Caco-2 (cell line): Measurements from ENCODE around the gene COX18. TPM values are rescaled to one million over a fixed set of nuclear protein-coding genes. Genes with fewer than 3 reads are reported as not detected.

Source experiments
- BruUV-seq: library from RNA; stranded (reverse); fragments of 400-500 nt; replicated peaks from 2 replicates; lab custom pipeline; 2021; lab: Mats Ljungman, UMichigan
- CTCF ChIA-PET: fragments of 300-600 bp; sonication (Branson Sonifier 250); formaldehyde crosslinking; loops from one replicate; lab custom pipeline; 2022; ENCODE audit warnings: antibody characterized with exemption; lab: Charles Lee
- POLR2A ChIA-PET: fragments of 300-600 bp; sonication (Branson Sonifier 250); formaldehyde crosslinking; loops from one replicate; lab custom pipeline; 2022; ENCODE audit warnings: antibody characterized with exemption; lab: Charles Lee
- DNase-seq, 2 experiments: peaks; one replicate each; pipeline versions ENCODE4 v3.0.0 to v3.0.0-alpha.2; 2020 to 2022
- H3K27me3 ChIP-seq: replicated peaks from 2 replicates; pipeline ENCODE4 v1.6.0; 2011; ENCODE audit warnings: low read length; ENCODE audit not compliant: control insufficient read depth, insufficient read depth
- H3K36me3 ChIP-seq: 2 replicates; pipeline ENCODE4 v1.5.1; 2011; ENCODE audit warnings: low read length; ENCODE audit not compliant: control insufficient read depth, insufficient read depth
- H3K4me1 ChIP-seq: fragments of 250-450 bp; sonication (Bioruptor Pico); 2 replicates; pipeline ENCODE4 v1.5.1; 2020; ENCODE audit warnings: mild to moderate bottlenecking
- H3K4me3 ChIP-seq: 2 replicates; pipeline ENCODE4 v1.5.1; 2011; ENCODE audit warnings: low read depth, mild to moderate bottlenecking, control low read depth, low read length
- H3K9me3 ChIP-seq: fragments of 250-450 bp; sonication (Bioruptor Pico); 2 replicates; pipeline ENCODE4 v1.5.1; 2020; ENCODE audit warnings: mild to moderate bottlenecking, moderate library complexity
- H3K27ac Mint-ChIP-seq: one replicate; pipeline ENCODE4 v1.8.0; 2022; ENCODE audit warnings: mixed read lengths; ENCODE audit not compliant: unreplicated experiment
- H3K27me3 Mint-ChIP-seq: one replicate; pipeline ENCODE4 v1.8.0; 2022; ENCODE audit warnings: mixed read lengths; ENCODE audit not compliant: insufficient read depth, unreplicated experiment
- H3K36me3 Mint-ChIP-seq: one replicate; pipeline ENCODE4 v1.8.0; 2022; ENCODE audit warnings: mild to moderate bottlenecking, mixed read lengths; ENCODE audit not compliant: insufficient read depth, unreplicated experiment
- H3K4me1 Mint-ChIP-seq: one replicate; pipeline ENCODE4 v1.8.0; 2022; ENCODE audit warnings: low read depth, mixed read lengths; ENCODE audit not compliant: unreplicated experiment
- H3K4me3 Mint-ChIP-seq: one replicate; pipeline ENCODE4 v1.8.0; 2022; ENCODE audit warnings: mild to moderate bottlenecking, moderate library complexity, mixed read lengths; ENCODE audit not compliant: unreplicated experiment
- H3K9me3 Mint-ChIP-seq: one replicate; pipeline ENCODE4 v1.8.0; 2022; ENCODE audit warnings: mixed read lengths; ENCODE audit not compliant: unreplicated experiment
- CTCF ChIP-seq, 2 experiments: fragments of 200-600 bp in 1 of 2; IDR thresholded peaks; 1 replicate in 1 of 2; 2 replicates in 1 of 2; pipeline versions ENCODE4 v1.5.1 to v1.8.0; 2011 to 2022; ENCODE audit warnings: antibody characterized with exemption in 1 of 2, control low read depth in 1 of 2, inconsistent platforms in 1 of 2, low read depth in 1 of 2, low read length in 1 of 2, mild to moderate bottlenecking in 1 of 2, moderate library complexity in 1 of 2; ENCODE audit not compliant: insufficient read depth in 1 of 2, severe bottlenecking in 1 of 2, unreplicated experiment in 1 of 2
- intact Hi-C: fragments of 100-400 bp; cut with micrococcal nuclease; formaldehyde crosslinking; loops from one replicate; pipeline ENCODE4 v1.10.0; 2022; ENCODE audit not compliant: unreplicated experiment
- total RNA-seq: library from RNA; stranded (reverse); gene quantifications from 2 replicates; pipeline ENCODE4 v1.2.3, GENCODE V29; 2022

The COX18 gene
- total RNA-seq, 1 experiment from 2014 or later = 11.6 TPM

DNA sequence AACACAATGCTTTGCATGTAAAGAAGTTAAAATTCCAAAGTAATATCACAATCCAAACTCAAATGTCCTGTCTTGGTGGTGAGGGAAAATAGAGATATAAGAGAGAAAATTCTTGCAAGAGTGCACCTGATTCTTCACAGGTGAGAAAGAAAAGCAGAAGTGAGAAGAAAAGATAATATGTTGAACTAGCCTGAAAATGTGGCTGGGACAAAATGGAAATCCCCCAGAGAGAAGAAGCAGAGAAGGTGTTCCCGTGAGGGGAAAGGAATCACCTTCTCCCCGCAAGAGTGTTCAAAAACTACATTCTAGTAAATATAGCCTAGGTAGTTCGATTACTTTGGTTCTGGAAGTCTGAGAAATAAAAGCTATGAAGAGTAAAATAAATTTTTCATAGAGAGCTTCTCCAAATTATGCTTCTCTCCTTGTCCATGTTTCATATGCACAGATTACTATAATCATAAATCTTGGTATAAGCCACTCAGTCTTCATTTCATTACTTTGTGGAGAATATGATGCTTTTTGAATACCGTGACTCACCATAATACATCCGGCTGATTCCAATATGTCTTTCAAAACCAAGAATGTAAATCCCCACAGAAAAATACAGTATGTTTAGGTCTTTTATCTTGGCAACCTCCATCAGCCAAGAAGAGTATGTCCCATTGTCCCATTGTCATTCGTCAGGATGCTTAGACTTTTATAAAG, 63.1 kb downstream of the COX18 start:
- DNase-seq = no peak
- TF ChIP-seq CTCF (IDR thresholded peaks at IDR 0.05; ENCODE audit: insufficient read depth in 1 of 2, low read depth in 1 of 2, low read length in 1 of 2, severe bottlenecking in 1 of 2, unreplicated experiment in 1 of 2) = no peak
- Mint-ChIP-seq H3K4me1 (no peaks in the 10 kb centered on the region), H3K36me3 (no peaks in the 10 kb centered on the region), H3K27ac (no peak overlapping the region), H3K27me3 (peaks cover 17% of the 10 kb centered on the region), H3K4me3 (no peak overlapping the region), H3K9me3 (no peaks in the 10 kb centered on the region)
- BruUV-seq = no TSS peak
- Histone ChIP-seq H3K9me3 (no peaks in the 10 kb centered on the region), H3K36me3 (no peaks in the 10 kb centered on the region), H3K27me3 (no peaks in the 10 kb centered on the region), H3K4me1 (no peaks in the 10 kb centered on the region), H3K4me3 (no peak overlapping the region)
- ChIA-PET POLR2A (no interaction called here), CTCF (no interaction called here)
- intact Hi-C loops = no loop called here

GRCh38 chr4:73005514-73005913, 64.0 kb downstream of the COX18 start:
- Mint-ChIP-seq H3K27me3 (peaks cover 17% of the 10 kb centered on the region), H3K4me1 (no peaks in the 10 kb centered on the region), H3K4me3 (no peak overlapping the region), H3K27ac (no peak overlapping the region), H3K36me3 (no peaks in the 10 kb centered on the region), H3K9me3 (no peaks in the 10 kb centered on the region)
- Histone ChIP-seq H3K27me3 (no peaks in the 10 kb centered on the region), H3K9me3 (no peaks in the 10 kb centered on the region), H3K4me1 (no peaks in the 10 kb centered on the region), H3K36me3 (no peaks in the 10 kb centered on the region), H3K4me3 (no peak overlapping the region)
- TF ChIP-seq CTCF (IDR thresholded peaks at IDR 0.05; ENCODE audit: insufficient read depth in 1 of 2, low read depth in 1 of 2, low read length in 1 of 2, severe bottlenecking in 1 of 2, unreplicated experiment in 1 of 2) = no peak
- intact Hi-C loops = no loop called here
- ChIA-PET POLR2A (no interaction called here), CTCF (no interaction called here)
- no peak for DNase-seq
- no TSS peak for BruUV-seq

Other genes starting within 250 kb of the COX18 start
- gene ANKRD17, start 189.1 kb upstream of the COX18 start, total RNA-seq = 66.8 and 73.0 TPM in 2 replicates